Activated CD8-positive, alpha-beta T cell treated with anti-CD3 and anti-CD28 coated beads, Interleukin-2, amount 10 ng/mL, durations not matched to agents 7 days and 5 days (primary cell): ENCODE measurements around the gene GADD45GIP1. TPM values are rescaled to one million over a fixed set of nuclear protein-coding genes. Genes with fewer than 3 reads are reported as not detected.

Experiments
- ATAC-seq: fragments of 150-1000 bp; cut with Tn5 transposase; one replicate; pipeline ENCODE4 v1.10.0; 2021; ENCODE audit warnings: moderate library complexity
- CTCF ChIA-PET: fragments of 350-600 bp; sonication (Branson Sonifier 250); formaldehyde crosslinking; loops from one replicate; lab custom pipeline; 2021; ENCODE audit warnings: antibody characterized with exemption; lab: Charles Lee
- POLR2A ChIA-PET: fragments of 350-600 bp; sonication (Branson Sonifier 250); formaldehyde crosslinking; loops from one replicate; lab custom pipeline; 2021; ENCODE audit warnings: antibody characterized with exemption; lab: Charles Lee
- DNase-seq: peaks from one replicate; pipeline ENCODE4 v3.0.0-alpha.2; 2020
- H3K27ac Mint-ChIP-seq: one replicate; pipeline ENCODE4 v1.8.0; 2021; ENCODE audit warnings: mild to moderate bottlenecking, mixed read lengths
- H3K27me3 Mint-ChIP-seq: one replicate; pipeline ENCODE4 v1.8.0; 2021; ENCODE audit warnings: low read depth, mixed read lengths
- H3K36me3 Mint-ChIP-seq: one replicate; pipeline ENCODE4 v1.8.0; 2021; ENCODE audit warnings: low read depth, mixed read lengths
- H3K4me1 Mint-ChIP-seq: one replicate; pipeline ENCODE4 v1.8.0; 2021; ENCODE audit warnings: low read depth, mixed read lengths
- H3K4me3 Mint-ChIP-seq: one replicate; pipeline ENCODE4 v1.8.0; 2021; ENCODE audit warnings: mild to moderate bottlenecking, mixed read lengths
- H3K9me3 Mint-ChIP-seq: one replicate; pipeline ENCODE4 v1.8.0; 2022; ENCODE audit warnings: mixed read lengths; ENCODE audit not compliant: insufficient read depth
- total RNA-seq, 2 experiments: library from RNA; stranded (reverse); gene quantifications; one replicate each; pipeline ENCODE4 v1.2.3, GENCODE V29; 2021

GADD45GIP1 gene
- total RNA-seq, 2 experiments from 2014 or later = 23.4 to 25.4 TPM

DNA sequence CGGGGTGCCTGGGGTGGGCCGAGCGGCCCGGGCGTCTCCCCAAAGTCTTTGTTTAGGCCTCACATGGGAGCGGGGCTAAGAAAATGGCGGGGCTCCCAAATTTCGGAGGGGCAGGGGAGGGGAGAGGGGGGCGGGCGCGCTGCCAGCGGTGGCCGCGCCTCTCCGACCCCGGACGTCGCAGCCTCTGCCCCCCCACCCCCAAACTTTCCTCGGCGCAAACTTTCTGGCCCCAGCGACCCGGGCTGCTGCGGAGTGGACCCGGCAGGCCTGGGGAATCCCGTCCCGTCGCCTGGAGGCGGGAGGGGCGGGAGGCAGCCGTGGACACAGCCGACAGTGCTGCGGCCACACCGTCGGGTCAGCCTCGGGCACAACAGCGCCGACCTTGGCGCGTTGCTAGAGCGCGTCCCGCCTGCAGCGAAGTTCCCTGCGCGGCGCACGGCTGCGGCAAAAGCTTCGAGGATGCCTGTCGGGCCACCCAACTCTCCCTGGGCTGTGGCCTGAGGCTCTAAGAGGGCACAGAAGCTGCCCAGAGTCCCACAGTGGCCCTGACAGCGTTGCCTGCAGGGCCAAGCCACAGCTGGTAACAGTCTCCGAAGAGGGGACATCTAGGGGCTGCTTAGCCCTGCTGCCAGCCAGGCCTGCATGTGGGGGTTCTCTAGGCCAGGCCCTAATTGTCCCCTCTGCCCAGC, 39.5 kb upstream of the GADD45GIP1 start:
- no peaks in the 10 kb centered on the region for H3K9me3 Mint-ChIP-seq
- ChIA-PET POLR2A (no interaction called here), CTCF (no interaction called here)
- no peak for DNase-seq
- H3K4me1 Mint-ChIP-seq = peaks cover 6% of the 10 kb centered on the region
- no peak for ATAC-seq
- H3K27me3 Mint-ChIP-seq = peaks cover 26% of the 10 kb centered on the region
- H3K36me3 Mint-ChIP-seq = no peaks in the 10 kb centered on the region
- peak overlapping the region; percentile 43 for H3K4me3 Mint-ChIP-seq
- no peak overlapping the region for H3K27ac Mint-ChIP-seq

DNA sequence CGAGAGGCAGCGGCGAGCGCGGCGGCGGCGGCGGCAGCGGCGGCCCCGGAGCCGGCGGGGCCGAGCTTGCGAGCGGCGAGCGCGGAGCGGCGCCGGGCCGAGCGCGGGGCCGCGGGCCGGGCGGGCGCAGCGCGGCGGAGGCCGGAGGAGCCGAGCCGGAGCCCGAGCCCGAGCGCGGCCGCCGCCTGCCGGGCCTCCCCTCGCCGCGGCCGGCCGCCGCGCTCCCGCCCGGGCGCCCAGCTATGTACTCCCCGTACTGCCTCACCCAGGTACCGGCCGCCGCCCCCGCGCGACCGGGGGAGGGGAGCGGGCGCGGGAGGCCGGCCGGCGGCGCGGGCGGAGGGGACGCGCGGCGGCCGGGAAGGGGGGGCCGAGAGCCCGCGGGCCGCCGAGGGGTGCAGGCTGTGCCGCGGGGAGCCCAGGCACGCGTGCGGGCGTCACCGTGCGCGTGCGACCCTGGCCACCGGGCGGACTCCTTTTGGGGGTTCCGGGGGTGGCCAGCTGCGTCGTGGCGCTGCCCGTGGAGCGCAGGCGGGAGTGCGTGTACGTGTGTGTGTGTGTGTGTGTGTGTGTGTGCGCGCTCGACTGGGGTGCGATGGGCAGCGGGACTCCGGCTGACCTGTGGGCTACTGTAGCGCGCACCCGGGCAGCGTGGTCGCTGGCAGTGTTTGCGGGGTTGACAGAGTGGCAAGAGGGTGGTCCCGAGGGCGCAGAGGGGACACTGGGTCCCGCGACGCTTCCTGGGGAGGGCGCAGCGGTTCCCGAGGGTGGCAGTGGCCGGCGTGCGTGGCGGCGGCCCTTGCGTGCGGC, 38.8 kb upstream of the GADD45GIP1 start:
- peaks cover 6% of the 10 kb centered on the region for H3K4me1 Mint-ChIP-seq
- ChIA-PET POLR2A (no interaction called here), CTCF (interaction anchor here (3.0 kb wide), 1 partner anchor 66 kb away, joined by 7 read pairs; no protein-coding TSS in a partner anchor)
- DNase-seq (no peak), ATAC-seq (peak; percentile 11)
- peaks cover 30% of the 10 kb centered on the region for H3K27me3 Mint-ChIP-seq
- H3K9me3 Mint-ChIP-seq = no peaks in the 10 kb centered on the region
- H3K36me3 Mint-ChIP-seq = no peaks in the 10 kb centered on the region
- H3K27ac Mint-ChIP-seq = no peak overlapping the region
- H3K4me3 Mint-ChIP-seq = peak overlapping the region; percentile 45

DNA sequence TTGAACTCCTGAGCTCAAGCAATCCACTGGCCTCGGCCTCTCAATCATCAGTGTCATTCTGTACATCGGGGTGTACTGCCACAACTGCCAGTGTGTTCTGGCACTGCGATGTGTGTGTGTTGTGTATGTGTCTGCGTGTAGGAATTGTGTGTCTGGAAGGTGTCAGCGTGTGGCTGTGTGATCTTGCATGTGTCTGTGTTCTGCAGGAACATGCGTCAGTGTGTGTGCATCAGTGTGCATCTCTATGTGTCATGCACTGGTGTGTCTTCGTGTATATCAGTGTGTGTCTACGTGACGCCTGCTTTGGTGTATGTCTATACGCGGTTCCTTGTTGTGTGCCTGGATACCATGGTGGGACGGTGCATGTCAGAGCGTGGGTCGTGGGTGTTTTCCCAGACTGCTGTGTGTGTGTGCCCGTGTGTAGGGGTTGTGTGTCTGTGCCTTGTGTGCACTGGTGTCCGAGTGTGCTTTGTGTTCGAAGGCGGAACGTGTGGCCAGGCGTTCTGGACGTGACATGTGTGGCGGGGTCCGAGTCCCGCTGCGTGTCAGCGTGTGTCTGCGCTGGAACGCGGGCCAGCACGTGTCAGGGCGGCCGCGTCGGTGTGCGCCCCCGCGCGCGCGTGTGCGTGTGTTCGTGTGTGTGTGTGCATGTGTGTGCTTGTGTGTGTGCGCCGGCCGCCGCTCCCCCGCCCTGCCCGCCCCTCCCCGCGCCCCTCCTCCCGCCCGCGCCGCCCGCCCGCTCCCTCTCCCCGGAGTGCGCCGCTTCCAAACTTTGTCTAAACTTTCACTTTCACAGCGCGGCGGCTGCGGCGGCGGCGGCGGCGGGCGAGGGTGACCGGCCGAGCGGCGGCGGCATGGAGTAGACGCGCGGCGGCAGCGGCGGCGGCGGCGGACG, 37.9 kb upstream of the GADD45GIP1 start, which contains the start of gene NFIX:
Gene NFIX, plus strand, starts transcription at position 775 of the 895 bp plus-strand sequence. CDS start 363 bp downstream, outside the sequence.
- H3K4me1 Mint-ChIP-seq = peaks cover 6% of the 10 kb centered on the region
- H3K4me3 Mint-ChIP-seq = peak within 1 kb of the TSS; percentile 80
- DNase-seq (peak; percentile 65), ATAC-seq (peak; percentile 63)
- H3K36me3 Mint-ChIP-seq = no peaks in the 10 kb centered on the region
- H3K27ac Mint-ChIP-seq = peak within 1 kb of the TSS; percentile 64
- H3K9me3 Mint-ChIP-seq = no peaks in the 10 kb centered on the region
- CTCF ChIA-PET = interaction anchor here (1.1 to 3.0 kb wide), 2 partner anchors 30 to 67 kb away, joined by 3 to 7 read pairs; no protein-coding TSS in a partner anchor
- H3K27me3 Mint-ChIP-seq = peaks cover 30% of the 10 kb centered on the region
- POLR2A ChIA-PET = no interaction called here

DNA sequence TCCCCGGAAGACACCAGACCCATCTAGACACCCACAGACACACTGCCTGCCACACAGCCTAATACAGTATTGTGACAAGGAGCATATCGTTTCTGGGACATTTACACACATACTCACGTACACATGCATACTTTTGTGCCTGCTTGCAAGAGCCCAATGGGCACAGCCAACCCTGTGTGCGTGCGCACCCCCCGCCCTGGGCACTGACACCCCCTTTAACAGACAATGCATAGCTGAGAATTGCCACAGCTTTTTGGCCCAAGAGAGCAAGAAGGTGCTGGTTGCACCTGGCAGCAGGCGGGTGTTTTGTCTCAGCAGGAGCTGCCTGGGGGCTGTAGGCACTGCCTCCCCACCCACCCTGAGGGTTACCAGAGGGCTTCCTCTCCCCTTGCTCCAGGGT, 36.5 kb upstream of the GADD45GIP1 start:
- H3K4me3 Mint-ChIP-seq = no peak overlapping the region
- peaks cover 30% of the 10 kb centered on the region for H3K27me3 Mint-ChIP-seq
- no peak for DNase-seq
- peaks cover 6% of the 10 kb centered on the region for H3K4me1 Mint-ChIP-seq
- H3K27ac Mint-ChIP-seq = no peak overlapping the region
- H3K9me3 Mint-ChIP-seq = no peaks in the 10 kb centered on the region
- ChIA-PET POLR2A (no interaction called here), CTCF (interaction anchor here (1.1 to 3.0 kb wide), 6 partner anchors 14 to 112 kb away, joined by 3 to 7 read pairs (median 4); no protein-coding TSS in a partner anchor)
- no peaks in the 10 kb centered on the region for H3K36me3 Mint-ChIP-seq
- no peak for ATAC-seq

DNA sequence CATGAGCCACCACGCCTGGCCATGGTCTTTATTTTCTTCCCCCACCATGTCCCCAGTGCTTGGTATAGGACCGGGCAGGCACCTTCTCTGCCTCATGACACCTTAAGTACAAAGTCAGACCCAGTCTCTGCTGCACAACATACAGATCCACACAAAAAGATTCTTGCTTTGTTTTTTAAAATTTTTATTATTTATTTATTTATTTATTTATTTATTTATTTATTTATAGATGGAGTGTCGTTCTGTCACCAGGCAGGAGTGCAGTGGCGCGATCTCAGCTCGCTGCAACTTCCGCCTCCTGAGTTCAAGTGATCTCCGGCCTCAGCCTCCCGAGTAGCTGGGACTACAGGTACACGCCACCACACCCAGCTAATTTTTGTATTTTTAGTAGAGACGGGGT, 35.7 kb upstream of the GADD45GIP1 start:
- no peaks in the 10 kb centered on the region for H3K9me3 Mint-ChIP-seq
- H3K4me1 Mint-ChIP-seq = peaks cover 6% of the 10 kb centered on the region
- POLR2A ChIA-PET = interaction anchor here (0.7 kb wide), 1 partner anchor 100 kb away, joined by 3 read pairs; no protein-coding TSS in a partner anchor
- no peak overlapping the region for H3K4me3 Mint-ChIP-seq
- H3K36me3 Mint-ChIP-seq = no peaks in the 10 kb centered on the region
- no peak for DNase-seq
- ATAC-seq = no peak
- no peak overlapping the region for H3K27ac Mint-ChIP-seq
- H3K27me3 Mint-ChIP-seq = peaks cover 27% of the 10 kb centered on the region
- CTCF ChIA-PET = interaction anchor here (1.1 to 2.1 kb wide), 5 partner anchors 13 to 112 kb away, joined by 3 to 5 read pairs (median 4); no protein-coding TSS in a partner anchor

DNA sequence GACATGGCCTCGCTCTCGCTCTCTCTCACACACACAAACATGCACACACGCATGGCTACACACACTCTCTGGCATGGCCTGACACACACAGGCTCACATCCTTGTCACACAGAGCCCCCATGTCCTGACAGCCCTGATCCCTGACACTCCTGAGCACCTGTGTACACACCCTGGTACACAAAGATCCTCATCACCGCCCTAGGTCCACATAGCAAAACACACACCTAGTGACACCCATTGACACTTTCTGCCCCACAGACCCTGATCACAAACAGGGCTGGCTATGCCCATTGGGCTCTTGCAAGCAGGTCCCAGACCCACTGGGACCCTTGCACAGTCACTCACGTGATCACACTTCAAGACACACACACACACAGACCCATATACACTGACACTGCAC, 34.3 kb upstream of the GADD45GIP1 start:
- CTCF ChIA-PET = no interaction called here

DNA sequence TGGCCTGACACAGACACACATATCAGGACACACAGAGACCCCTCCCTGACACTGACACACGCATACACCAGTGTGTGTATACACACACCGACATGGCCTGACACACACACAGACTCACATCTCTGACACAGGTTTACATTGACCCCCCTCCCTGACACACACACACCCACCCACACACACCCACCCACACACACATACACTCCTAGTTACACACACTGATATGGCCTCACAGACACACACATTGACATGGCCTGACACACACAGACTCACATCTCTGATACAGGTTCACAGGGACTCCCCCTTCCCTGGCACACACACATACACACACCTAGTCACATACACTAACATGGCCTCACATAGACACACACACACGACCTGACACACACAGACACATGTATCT, 33.8 kb upstream of the GADD45GIP1 start:
- no peaks in the 10 kb centered on the region for H3K9me3 Mint-ChIP-seq
- H3K4me3 Mint-ChIP-seq = no peak overlapping the region
- DNase-seq = no peak
- H3K27me3 Mint-ChIP-seq = peaks cover 22% of the 10 kb centered on the region
- no peak overlapping the region for H3K27ac Mint-ChIP-seq
- ChIA-PET CTCF (no interaction called here), POLR2A (interaction anchor here (1.1 kb wide), 1 partner anchor 20 kb away, joined by 3 read pairs; no protein-coding TSS in a partner anchor)
- ATAC-seq = no peak
- H3K36me3 Mint-ChIP-seq = no peaks in the 10 kb centered on the region
- H3K4me1 Mint-ChIP-seq = peaks cover 6% of the 10 kb centered on the region

More for the DNA sequence above, 34.3 kb upstream of the GADD45GIP1 start:
- no peaks in the 10 kb centered on the region for H3K36me3 Mint-ChIP-seq
- no peaks in the 10 kb centered on the region for H3K9me3 Mint-ChIP-seq
- H3K4me1 Mint-ChIP-seq = peaks cover 6% of the 10 kb centered on the region
- H3K4me3 Mint-ChIP-seq = no peak overlapping the region
- no peak for DNase-seq
- H3K27me3 Mint-ChIP-seq = peaks cover 25% of the 10 kb centered on the region
- POLR2A ChIA-PET = no interaction called here
- no peak overlapping the region for H3K27ac Mint-ChIP-seq
- ATAC-seq = no peak

DNA sequence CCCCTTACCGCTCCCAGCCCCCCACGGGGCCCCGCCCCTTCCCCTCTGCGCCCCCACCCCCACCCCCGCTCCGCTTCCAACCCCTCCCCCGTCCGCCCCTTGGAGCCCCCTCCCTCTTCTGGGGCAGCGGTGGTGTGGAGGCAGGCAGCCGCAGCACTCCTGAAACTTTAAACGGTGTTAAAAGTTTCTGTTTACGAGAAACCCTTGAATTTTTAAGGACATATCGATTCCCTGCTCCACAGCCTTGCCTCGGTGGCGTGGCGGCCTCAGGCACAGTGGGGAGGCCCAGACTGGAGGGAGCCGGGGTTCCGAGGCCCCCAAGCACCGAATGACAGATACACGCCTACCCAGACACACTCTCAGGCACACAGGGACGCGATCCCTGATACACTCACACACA, 33.4 kb upstream of the GADD45GIP1 start:
- DNase-seq (no peak), ATAC-seq (no peak)
- H3K27me3 Mint-ChIP-seq = peaks cover 22% of the 10 kb centered on the region
- CTCF ChIA-PET = no interaction called here
- H3K27ac Mint-ChIP-seq = no peak overlapping the region
- no peaks in the 10 kb centered on the region for H3K9me3 Mint-ChIP-seq
- no peaks in the 10 kb centered on the region for H3K36me3 Mint-ChIP-seq
- H3K4me3 Mint-ChIP-seq = no peak overlapping the region
- POLR2A ChIA-PET = interaction anchor here (1.1 kb wide), 1 partner anchor 20 kb away, joined by 3 read pairs; no protein-coding TSS in a partner anchor
- H3K4me1 Mint-ChIP-seq = peaks cover 6% of the 10 kb centered on the region

DNA sequence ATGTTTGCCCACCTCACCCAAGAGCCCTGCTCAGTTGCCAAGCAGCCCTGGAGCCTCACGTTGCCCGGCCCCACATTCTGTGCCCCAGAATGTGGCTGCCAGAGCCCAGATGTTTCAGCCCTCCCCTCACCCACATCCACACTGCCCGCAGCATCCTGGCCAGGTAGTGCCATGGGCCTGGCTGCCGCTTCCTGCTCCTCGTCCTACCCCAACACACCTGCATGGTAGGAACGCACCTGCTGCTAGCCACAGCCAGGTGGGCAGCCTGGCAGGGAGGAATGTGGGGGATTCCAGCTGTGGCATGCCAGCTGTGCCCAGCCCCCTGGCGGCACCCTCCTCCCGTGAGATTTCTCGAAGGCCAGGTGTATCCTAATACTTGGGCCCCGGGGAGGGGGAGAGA, 30.8 kb upstream of the GADD45GIP1 start:
- Mint-ChIP-seq H3K27ac (no peak overlapping the region), H3K4me3 (no peak overlapping the region), H3K27me3 (peaks cover 6% of the 10 kb centered on the region), H3K9me3 (no peaks in the 10 kb centered on the region), H3K4me1 (no peaks in the 10 kb centered on the region), H3K36me3 (no peaks in the 10 kb centered on the region)
- ATAC-seq (no peak), DNase-seq (no peak)
- POLR2A ChIA-PET = no interaction called here
- CTCF ChIA-PET = no interaction called here

DNA sequence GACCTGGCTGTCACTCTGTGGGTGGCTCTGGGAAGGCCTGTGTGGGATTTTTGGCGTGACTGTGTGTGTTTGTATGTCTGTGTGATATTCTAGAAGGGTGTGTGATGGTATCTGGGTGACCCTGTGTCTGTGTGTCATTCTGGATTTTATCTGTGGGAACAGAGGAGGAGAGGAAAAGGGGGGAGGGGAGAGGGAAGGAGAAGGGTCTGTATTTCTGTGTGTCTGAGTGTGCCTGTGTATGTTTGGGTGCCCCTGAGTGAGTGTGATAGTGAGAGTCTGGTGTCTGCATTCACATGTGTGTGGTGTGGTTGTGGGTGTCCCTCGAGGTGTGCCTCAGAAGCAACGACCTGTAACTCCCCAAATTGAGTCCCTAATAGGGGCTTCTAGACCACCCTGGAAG, 30.2 kb upstream of the GADD45GIP1 start:
- Mint-ChIP-seq H3K27ac (no peak overlapping the region), H3K4me1 (no peaks in the 10 kb centered on the region), H3K27me3 (peaks cover 6% of the 10 kb centered on the region), H3K36me3 (no peaks in the 10 kb centered on the region), H3K9me3 (no peaks in the 10 kb centered on the region), H3K4me3 (no peak overlapping the region)
- no peak for DNase-seq
- ChIA-PET CTCF (no interaction called here), POLR2A (no interaction called here)
- ATAC-seq = no peak

DNA sequence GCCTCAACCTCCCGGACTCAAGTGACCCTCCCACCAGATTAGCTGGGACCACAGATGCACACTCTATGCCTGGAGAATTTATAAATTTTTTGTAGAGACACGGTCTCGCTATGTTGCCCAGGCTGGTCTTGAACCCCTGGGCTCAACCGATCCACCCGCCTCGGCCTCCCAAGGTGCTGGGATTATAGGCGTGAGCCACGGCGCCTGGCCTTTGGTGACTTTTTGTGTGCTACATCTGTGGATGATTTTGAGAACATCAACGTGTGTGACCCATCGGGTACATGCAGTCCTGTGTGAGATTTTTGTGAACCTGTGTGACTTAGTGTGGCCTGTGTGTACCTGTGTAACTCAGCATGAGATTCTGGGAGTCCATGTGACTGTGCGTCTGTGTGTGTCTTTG, 29.7 kb upstream of the GADD45GIP1 start:
- CTCF ChIA-PET = interaction anchor here (2.0 kb wide), 1 partner anchor 48 kb away, joined by 7 read pairs; no protein-coding TSS in a partner anchor
- DNase-seq (no peak), ATAC-seq (no peak)
- POLR2A ChIA-PET = no interaction called here
- Mint-ChIP-seq H3K9me3 (no peaks in the 10 kb centered on the region), H3K27me3 (peaks cover 6% of the 10 kb centered on the region), H3K4me3 (no peak overlapping the region), H3K4me1 (no peaks in the 10 kb centered on the region), H3K36me3 (no peaks in the 10 kb centered on the region), H3K27ac (no peak overlapping the region)
